Measurements from ENCODE around the gene GOLPH3L.
A peak's percentile ranks its signal among the peaks of the same experiment; 100 is the strongest.
"Not testable (repeated sequence)": the region's sequence is repeated elsewhere in the genome, so short reads cannot be mapped to it uniquely, and the experiment has no call there.

Gene GOLPH3L

DNA sequence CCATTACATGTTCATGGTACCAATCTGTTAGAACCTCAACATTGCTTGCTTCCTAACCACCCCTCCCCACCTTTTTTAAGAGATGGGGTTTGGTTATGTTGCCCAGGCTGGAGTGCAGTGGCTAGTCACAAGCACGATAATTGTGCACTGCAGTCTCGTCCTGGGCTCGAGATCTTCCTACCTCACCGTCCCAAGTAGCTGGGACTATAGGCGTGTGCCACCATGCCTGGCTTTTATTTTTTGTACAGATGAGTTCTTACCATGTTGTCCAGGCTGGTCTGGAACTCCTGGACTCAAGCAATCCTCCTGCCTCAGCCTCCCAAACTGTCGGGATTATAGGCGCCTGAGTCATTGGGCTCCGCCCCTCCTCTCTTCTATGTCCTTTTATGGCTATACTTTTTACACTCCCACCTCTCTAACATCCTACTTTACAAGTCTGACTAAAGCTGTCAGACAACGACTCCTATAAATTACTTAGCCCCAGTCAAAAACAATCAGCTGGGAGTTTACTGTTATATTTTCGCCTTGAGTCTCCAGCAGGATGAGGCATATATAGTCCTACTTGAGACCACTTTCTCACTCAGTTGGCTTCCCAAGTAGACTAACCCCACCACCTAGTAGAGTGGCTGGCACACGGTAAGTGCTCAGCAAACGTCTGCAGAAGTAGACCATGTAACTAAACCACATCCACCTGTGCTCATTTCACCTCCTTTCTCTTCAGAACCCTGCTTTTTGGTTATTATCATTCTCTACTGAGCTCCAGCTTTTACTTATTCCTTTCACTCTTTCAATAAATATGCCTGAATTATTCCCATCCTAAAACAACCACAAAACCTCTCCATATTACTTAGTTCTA lies 81.4 kb downstream of the GOLPH3L start:
- no peak for DNase-seq (ENCODE audit: low read depth)

DNA sequence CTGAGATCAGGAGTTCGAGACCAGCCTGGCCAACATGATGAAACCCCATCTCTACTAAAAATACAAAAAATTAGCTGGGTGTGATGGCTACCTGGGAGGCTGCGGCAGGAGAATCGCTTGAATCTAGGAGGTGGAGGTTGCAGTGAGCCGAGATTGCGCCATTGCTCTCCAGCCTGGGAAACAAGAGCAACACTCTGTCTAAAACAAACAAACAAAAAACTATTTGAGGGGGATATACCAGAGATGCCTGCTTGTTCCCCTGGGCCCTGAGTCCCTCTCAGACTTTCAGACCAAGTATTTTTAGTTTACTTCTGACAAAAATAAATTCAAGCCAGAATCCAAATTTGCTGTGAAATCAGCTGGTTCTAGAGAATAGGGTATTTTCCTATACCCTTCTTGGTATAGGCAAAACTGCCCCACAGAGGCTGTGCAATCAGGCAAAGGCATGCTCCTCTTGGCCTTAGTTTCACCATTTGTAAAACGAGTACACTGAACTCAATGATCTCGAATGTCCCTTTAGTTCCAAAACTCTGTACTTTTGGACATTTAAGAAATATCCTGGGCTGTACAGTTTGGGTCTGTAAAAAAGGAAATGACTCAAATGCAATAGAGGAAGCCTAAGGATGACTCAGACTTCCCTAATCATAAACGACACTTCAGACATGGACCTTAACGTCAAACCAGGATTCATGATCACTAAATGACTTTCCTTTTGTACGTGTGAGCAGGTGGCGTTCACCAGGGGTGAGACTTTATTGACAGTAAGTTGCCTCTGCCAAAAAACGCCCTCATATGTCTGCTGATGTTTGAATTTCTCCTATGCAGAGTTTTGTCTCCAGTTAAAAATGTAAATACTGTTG lies 83.7 kb downstream of the GOLPH3L start:
- DNase-seq (ENCODE audit: low read depth): peak; percentile 47

- DNase-seq (ENCODE audit: low read depth): no peak
Observed at GRCh38 chr1:150612014-150612345, 85.0 kb downstream of the GOLPH3L start.

DNA sequence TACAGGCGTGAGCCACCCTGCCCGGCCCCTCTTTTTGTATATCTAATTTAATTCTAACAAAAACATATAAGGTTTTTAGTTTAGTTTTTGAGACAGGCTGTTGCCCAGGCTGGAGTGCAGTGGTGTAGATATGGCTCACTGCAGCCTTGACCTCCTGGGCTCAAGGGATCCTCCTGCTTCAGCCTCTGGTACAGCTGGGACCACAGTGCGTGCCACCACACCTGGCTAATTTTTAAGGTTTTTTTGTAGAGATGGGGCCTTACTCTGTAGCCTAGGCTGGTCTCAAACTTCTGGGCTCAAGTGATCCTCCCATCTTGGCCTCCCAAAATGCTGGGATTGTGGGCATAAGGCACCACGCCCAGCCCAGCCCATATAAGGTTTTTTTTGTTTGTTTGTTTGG lies 86.4 kb downstream of the GOLPH3L start:
- DNase-seq (ENCODE audit: low read depth): no peak

GRCh38 chr1:150609732-150610131 lies 87.2 kb downstream of the GOLPH3L start:
- DNase-seq (ENCODE audit: low read depth): no peak

GRCh38 chr1:150606463-150607142 lies 90.4 kb downstream of the GOLPH3L start:
- no peak for DNase-seq (ENCODE audit: low read depth)

GRCh38 chr1:150605451-150605731 lies 91.6 kb downstream of the GOLPH3L start:
- DNase-seq (ENCODE audit: low read depth): not testable (repeated sequence)

GRCh38 chr1:150604226-150604588 lies 92.7 kb downstream of the GOLPH3L start:
- no peak for DNase-seq (ENCODE audit: low read depth)

- no peak for DNase-seq (ENCODE audit: low read depth)
Observed at GRCh38 chr1:150603711-150604110, 93.2 kb downstream of the GOLPH3L start.

DNA sequence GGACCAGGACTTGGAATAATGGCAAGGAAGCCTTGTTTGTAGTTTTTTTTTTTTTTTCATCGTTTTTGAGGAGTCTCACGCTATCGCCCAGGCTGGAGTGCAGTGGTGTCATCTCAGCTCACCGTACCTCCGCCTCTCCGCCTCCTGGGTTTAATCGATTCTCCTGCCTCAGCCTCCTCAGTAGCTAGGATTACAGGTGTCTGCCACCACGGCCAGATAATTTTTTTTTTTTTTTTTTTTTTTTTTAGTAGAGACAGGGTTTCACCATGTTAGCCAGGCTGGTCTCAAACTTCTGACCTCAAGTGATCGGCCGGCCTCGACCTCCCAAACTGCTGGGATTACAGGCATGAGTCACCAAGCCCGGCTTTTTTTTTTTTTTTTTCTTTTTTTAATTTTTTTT lies 94.6 kb downstream of the GOLPH3L start:
- not testable (repeated sequence) for DNase-seq (ENCODE audit: low read depth)

GRCh38 chr1:150601540-150601939 lies 95.4 kb downstream of the GOLPH3L start:
- no peak for DNase-seq (ENCODE audit: low read depth)

GRCh38 chr1:150598346-150598745 lies 98.6 kb downstream of the GOLPH3L start:
- not testable (repeated sequence) for DNase-seq (ENCODE audit: low read depth)

DNA sequence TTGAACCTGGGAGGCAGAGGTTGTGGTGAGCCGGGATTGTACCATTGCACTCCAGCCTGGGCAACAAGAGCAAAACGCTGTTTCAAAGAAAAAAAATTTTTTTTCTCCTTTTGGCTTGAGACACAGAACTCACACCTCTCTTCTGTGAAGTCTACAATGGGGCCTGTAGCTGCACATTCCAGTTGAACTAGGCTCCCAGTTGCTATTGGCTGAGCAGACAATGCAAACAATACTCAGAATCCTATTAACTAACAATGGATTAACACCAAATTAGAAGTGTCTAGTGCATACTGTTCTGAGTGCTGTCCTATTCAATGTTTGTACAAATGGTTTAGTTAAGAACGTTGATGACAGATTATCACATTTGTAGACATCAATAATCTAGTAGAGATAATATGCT lies 100.0 kb downstream of the GOLPH3L start:
- no peak for DNase-seq (ENCODE audit: low read depth)
